Activated CD4-positive, alpha-beta memory T cell treated with anti-CD3 and anti-CD28 coated beads for 36 hours (primary cell): ENCODE measurements around the gene SPTA1. TPM values are rescaled to one million over a fixed set of nuclear protein-coding genes. Genes with fewer than 3 reads are reported as not detected.

Experiments used
- CTCF ChIA-PET: fragments of 350-600 bp; sonication (Branson Sonifier 250); formaldehyde crosslinking; loops from one replicate; lab custom pipeline; 2021; ENCODE audit warnings: antibody characterized with exemption, inconsistent platforms; lab: Charles Lee
- POLR2A ChIA-PET: fragments of 350-600 bp; sonication (Branson Sonifier 250); formaldehyde crosslinking; loops from one replicate; lab custom pipeline; 2021; ENCODE audit warnings: antibody characterized with exemption; lab: Charles Lee
- DNase-seq: peaks from one replicate; pipeline ENCODE4 v3.0.0-alpha.2; 2020
- H3K27ac Mint-ChIP-seq: one replicate; pipeline ENCODE4 v1.8.0; 2021; ENCODE audit warnings: mixed read lengths
- H3K27me3 Mint-ChIP-seq: one replicate; pipeline ENCODE4 v1.8.0; 2021; ENCODE audit warnings: mixed read lengths
- H3K36me3 Mint-ChIP-seq: one replicate; pipeline ENCODE4 v1.8.0; 2021; ENCODE audit warnings: mixed read lengths
- H3K4me1 Mint-ChIP-seq: one replicate; pipeline ENCODE4 v1.8.0; 2021; ENCODE audit warnings: low read depth, mixed read lengths
- H3K4me3 Mint-ChIP-seq: one replicate; pipeline ENCODE4 v1.8.0; 2021; ENCODE audit warnings: mild to moderate bottlenecking, mixed read lengths
- H3K9me3 Mint-ChIP-seq: one replicate; pipeline ENCODE4 v1.8.0; 2021; ENCODE audit warnings: mixed read lengths
- intact Hi-C: fragments of 100-400 bp; cut with micrococcal nuclease; formaldehyde crosslinking; loops from one replicate; pipeline ENCODE4 v1.15.1; 2023
- total RNA-seq, 2 experiments: library from RNA; stranded (reverse); gene quantifications; one replicate each; pipeline ENCODE4 v1.2.3, GENCODE V29; 2021

The SPTA1 gene
- total RNA-seq = under 1 TPM in 1 of 2 experiments, not detected in 1; 0.10 TPM

- no peaks in the 10 kb centered on the region for H3K36me3 Mint-ChIP-seq
- intact Hi-C loops = no loop called here
- H3K4me3 Mint-ChIP-seq = no peak within 1 kb of the TSS
- no peak for DNase-seq
- ChIA-PET CTCF (interaction anchor here (0.6 kb wide), 1 partner anchor 165 kb away, joined by 3 read pairs; no protein-coding TSS in a partner anchor), POLR2A (no interaction called here)
- H3K27ac Mint-ChIP-seq = no peak within 1 kb of the TSS
- H3K27me3 Mint-ChIP-seq = peaks cover 25% of the 10 kb centered on the region
- H3K9me3 Mint-ChIP-seq = no peaks in the 10 kb centered on the region
- H3K4me1 Mint-ChIP-seq = no peaks in the 10 kb centered on the region
These were observed at the start of gene SPTA1 for GRCh38 chr1:158686111-158687009. SPTA1 (minus strand) TSS chr1:158686715; CDS start chr1:158686517, 198 bp downstream.

- H3K36me3 Mint-ChIP-seq = no peaks in the 10 kb centered on the region
- no peak overlapping the region for H3K27ac Mint-ChIP-seq
- ChIA-PET CTCF (interaction anchor here (0.6 kb wide), 1 partner anchor 258 kb away, joined by 5 read pairs; no protein-coding TSS in a partner anchor), POLR2A (no interaction called here)
- DNase-seq = no peak
- no peaks in the 10 kb centered on the region for H3K9me3 Mint-ChIP-seq
- H3K27me3 Mint-ChIP-seq = peaks cover 11% of the 10 kb centered on the region
- intact Hi-C loops = no loop called here
- H3K4me1 Mint-ChIP-seq = no peaks in the 10 kb centered on the region
- no peak overlapping the region for H3K4me3 Mint-ChIP-seq
These were observed 49.3 kb upstream of the SPTA1 start for GRCh38 chr1:158735848-158736247.

DNA sequence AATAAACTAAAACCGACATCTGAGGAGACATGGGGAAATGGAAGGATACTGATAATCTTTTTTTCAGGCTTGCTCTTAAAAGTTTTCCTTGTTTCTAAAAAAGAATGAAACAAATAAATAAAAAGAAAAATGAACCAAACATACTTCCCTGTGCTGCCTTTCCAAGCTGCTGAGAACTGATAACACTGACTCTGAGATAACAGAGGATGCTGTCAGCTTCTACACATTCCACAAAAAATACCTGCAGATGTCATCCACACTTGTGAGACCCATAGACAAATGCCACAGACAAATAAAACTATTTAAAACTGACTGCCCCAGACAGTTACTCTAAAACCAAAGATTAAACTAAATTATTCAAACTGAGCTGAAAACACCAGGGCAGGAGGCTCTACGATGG, 46.0 kb upstream of the SPTA1 start:
- no peak for DNase-seq
- Mint-ChIP-seq H3K4me1 (no peaks in the 10 kb centered on the region), H3K9me3 (no peaks in the 10 kb centered on the region), H3K36me3 (no peaks in the 10 kb centered on the region), H3K27ac (no peak overlapping the region), H3K27me3 (peaks cover 2% of the 10 kb centered on the region), H3K4me3 (no peak overlapping the region)
- CTCF ChIA-PET = no interaction called here
- intact Hi-C loops = no loop called here
- POLR2A ChIA-PET = no interaction called here

- no peak overlapping the region for H3K27ac Mint-ChIP-seq
- intact Hi-C loops = no loop called here
- H3K9me3 Mint-ChIP-seq = no peaks in the 10 kb centered on the region
- no peaks in the 10 kb centered on the region for H3K36me3 Mint-ChIP-seq
- no peak for DNase-seq
- H3K27me3 Mint-ChIP-seq = peaks cover 4% of the 10 kb centered on the region
- ChIA-PET CTCF (no interaction called here), POLR2A (no interaction called here)
- H3K4me3 Mint-ChIP-seq = no peak overlapping the region
- H3K4me1 Mint-ChIP-seq = no peaks in the 10 kb centered on the region
These were observed 45.2 kb upstream of the SPTA1 start for GRCh38 chr1:158731707-158732106.

DNA sequence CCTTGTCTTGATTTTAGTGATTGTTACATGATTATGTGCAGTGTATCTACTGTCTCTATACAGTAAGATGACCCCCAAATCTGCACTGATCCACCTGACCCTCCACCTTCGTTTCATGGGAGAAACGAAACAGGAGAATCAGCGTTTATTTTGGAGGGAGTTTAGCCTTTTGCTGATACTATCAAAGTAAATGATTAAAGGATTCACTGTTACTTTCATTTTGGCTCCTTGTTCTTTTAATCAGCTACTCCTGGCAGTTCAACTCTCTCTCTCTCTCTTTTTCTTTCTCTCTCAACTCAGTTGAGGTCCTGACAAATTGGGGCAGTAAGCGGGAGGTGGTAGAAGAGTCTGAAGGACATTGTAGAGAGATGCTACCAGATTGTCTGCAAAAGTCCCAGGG, 43.9 kb upstream of the SPTA1 start:
- Mint-ChIP-seq H3K27me3 (peaks cover 6% of the 10 kb centered on the region), H3K9me3 (no peaks in the 10 kb centered on the region), H3K36me3 (no peaks in the 10 kb centered on the region), H3K4me1 (no peaks in the 10 kb centered on the region), H3K27ac (no peak overlapping the region), H3K4me3 (no peak overlapping the region)
- ChIA-PET POLR2A (no interaction called here), CTCF (no interaction called here)
- intact Hi-C loops = no loop called here
- DNase-seq = no peak

DNA sequence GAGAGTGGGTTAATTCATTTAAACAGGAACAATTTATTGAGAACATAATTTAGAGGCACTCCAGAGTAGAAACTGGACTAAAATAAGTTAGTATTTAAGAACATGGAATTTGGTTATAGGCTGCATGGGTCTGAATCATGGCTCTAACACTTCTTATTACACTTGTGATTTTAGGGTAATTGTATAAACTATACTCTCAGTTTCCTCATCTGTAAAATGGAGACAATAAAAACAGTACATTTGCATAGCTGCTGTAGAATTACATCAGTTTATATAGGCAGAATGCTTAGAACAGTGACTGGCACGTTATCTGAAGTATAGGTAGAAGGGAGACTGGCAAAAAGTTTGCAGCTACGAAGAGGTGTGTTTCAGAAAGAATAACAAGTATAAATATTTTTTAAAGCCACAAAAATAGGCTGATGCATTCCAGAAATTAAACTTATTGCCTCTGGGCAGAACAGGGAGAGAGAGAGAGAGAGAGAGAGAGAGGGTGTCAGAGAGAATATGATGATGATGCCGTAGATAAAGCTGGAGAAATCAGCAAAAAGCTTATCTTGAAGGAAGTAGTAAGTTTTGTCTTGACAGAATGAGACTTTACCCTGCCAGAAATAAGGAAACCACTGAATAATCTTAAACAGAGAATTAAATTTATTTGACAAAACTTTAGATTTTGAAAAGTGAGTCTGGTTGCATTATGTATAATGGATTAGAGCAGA, 42.2 kb upstream of the SPTA1 start:
- H3K4me1 Mint-ChIP-seq = no peaks in the 10 kb centered on the region
- H3K36me3 Mint-ChIP-seq = no peaks in the 10 kb centered on the region
- ChIA-PET CTCF (interaction anchor here (0.6 kb wide), 1 partner anchor 813 kb away, joined by 3 read pairs; no protein-coding TSS in a partner anchor), POLR2A (no interaction called here)
- H3K27ac Mint-ChIP-seq = no peak overlapping the region
- no peaks in the 10 kb centered on the region for H3K9me3 Mint-ChIP-seq
- H3K27me3 Mint-ChIP-seq = peaks cover 15% of the 10 kb centered on the region
- no peak overlapping the region for H3K4me3 Mint-ChIP-seq
- intact Hi-C loops = no loop called here
- DNase-seq = no peak

GRCh38 chr1:158724442-158724841, 37.9 kb upstream of the SPTA1 start:
- Mint-ChIP-seq H3K9me3 (no peaks in the 10 kb centered on the region), H3K36me3 (no peaks in the 10 kb centered on the region), H3K4me1 (no peaks in the 10 kb centered on the region), H3K4me3 (no peak overlapping the region), H3K27ac (no peak overlapping the region), H3K27me3 (peaks cover 20% of the 10 kb centered on the region)
- intact Hi-C loops = no loop called here
- DNase-seq = no peak
- POLR2A ChIA-PET = no interaction called here
- CTCF ChIA-PET = no interaction called here

GRCh38 chr1:158720620-158721019, 34.1 kb upstream of the SPTA1 start, which contains the start of gene OR6K3:
OR6K3 (minus strand) TSS chr1:158720720; CDS start chr1:158718115, 2,605 bp downstream.
- Mint-ChIP-seq H3K4me3 (no peak within 1 kb of the TSS), H3K9me3 (no peaks in the 10 kb centered on the region), H3K36me3 (no peaks in the 10 kb centered on the region), H3K4me1 (peaks cover 6% of the 10 kb centered on the region), H3K27ac (no peak within 1 kb of the TSS), H3K27me3 (peaks cover 27% of the 10 kb centered on the region)
- intact Hi-C loops = no loop called here
- ChIA-PET POLR2A (no interaction called here), CTCF (no interaction called here)
- DNase-seq = no peak

DNA sequence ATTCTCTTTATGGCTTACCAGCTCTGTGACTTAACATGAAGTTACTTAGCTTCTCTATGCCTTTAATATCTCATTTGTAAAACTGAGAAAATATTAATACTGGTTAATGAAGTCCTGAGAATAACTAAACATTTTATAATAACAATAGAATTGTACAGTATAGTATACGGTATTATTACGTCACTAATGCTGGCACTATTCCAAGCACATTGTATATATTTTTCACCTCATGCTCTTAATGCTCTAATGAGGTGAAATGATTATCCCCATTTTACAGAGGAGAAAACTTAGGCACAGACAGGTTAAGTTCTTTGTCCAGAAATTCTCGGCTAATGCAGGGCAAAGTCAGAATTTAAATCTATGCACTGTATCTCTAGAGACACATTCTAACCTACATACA, 33.1 kb upstream of the SPTA1 start:
- no peak overlapping the region for H3K4me3 Mint-ChIP-seq
- H3K4me1 Mint-ChIP-seq = peaks cover 6% of the 10 kb centered on the region
- intact Hi-C loops = loop anchor here (10.0 kb wide), 1 partner anchor 275 kb away; no protein-coding TSS in a partner anchor
- no peaks in the 10 kb centered on the region for H3K36me3 Mint-ChIP-seq
- ChIA-PET CTCF (no interaction called here), POLR2A (no interaction called here)
- DNase-seq = no peak
- H3K27me3 Mint-ChIP-seq = peaks cover 25% of the 10 kb centered on the region
- no peak overlapping the region for H3K27ac Mint-ChIP-seq
- H3K9me3 Mint-ChIP-seq = no peaks in the 10 kb centered on the region

DNA sequence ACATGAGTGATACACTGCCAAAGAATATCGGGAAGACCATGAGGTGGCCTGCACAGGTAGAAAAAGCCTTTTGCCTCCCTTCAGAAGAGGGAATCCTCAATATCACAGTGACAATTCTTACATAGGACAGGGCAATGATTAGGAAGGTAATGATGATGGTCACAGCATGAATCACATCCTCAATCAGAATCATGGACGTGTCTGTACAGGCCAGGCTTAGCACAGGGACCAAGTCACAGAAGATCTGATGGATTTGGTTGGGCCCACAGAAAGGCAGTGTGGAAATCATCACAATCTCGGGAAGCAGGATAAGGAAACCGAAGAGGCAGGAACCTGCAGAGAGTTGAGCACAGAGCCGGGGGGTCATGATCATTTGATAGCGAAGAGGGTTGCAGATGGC, 30.8 kb upstream of the SPTA1 start:
- Mint-ChIP-seq H3K27ac (no peak overlapping the region), H3K9me3 (no peaks in the 10 kb centered on the region), H3K4me1 (peaks cover 6% of the 10 kb centered on the region), H3K4me3 (no peak overlapping the region), H3K27me3 (peaks cover 22% of the 10 kb centered on the region), H3K36me3 (no peaks in the 10 kb centered on the region)
- no peak for DNase-seq
- ChIA-PET POLR2A (no interaction called here), CTCF (no interaction called here)
- intact Hi-C loops = loop anchor here (10.0 kb wide), 1 partner anchor 277 kb away; no protein-coding TSS in a partner anchor

GRCh38 chr1:158716335-158716734, 29.8 kb upstream of the SPTA1 start:
- Mint-ChIP-seq H3K4me3 (no peak overlapping the region), H3K27me3 (peaks cover 25% of the 10 kb centered on the region), H3K36me3 (no peaks in the 10 kb centered on the region), H3K27ac (peak overlapping the region; percentile 39), H3K9me3 (no peaks in the 10 kb centered on the region), H3K4me1 (peaks cover 6% of the 10 kb centered on the region)
- intact Hi-C loops = loop anchor here (10.0 kb wide), 1 partner anchor 278 kb away; no protein-coding TSS in a partner anchor
- DNase-seq = no peak
- CTCF ChIA-PET = no interaction called here
- POLR2A ChIA-PET = no interaction called here

DNA sequence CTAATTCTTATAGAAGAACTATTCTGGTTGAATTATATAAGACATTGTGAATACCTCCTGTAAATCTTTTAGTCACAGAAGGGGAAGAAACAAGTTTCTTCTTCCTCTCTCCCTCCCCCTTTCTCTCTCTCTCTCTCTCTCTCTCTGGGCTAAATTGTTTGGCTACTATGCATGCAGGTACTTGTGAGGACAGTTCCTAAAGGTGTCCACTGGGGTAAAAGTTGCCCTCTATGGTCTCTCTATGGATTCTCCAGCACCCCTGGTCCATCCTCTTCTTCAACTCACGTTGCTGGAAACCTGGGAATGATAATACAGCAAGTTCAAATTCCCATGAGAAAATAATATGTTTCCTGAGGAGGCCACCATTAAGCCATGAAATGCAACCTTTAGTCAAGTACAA, 28.2 kb upstream of the SPTA1 start:
- Mint-ChIP-seq H3K36me3 (no peaks in the 10 kb centered on the region), H3K27me3 (peaks cover 25% of the 10 kb centered on the region), H3K9me3 (no peaks in the 10 kb centered on the region), H3K4me1 (peaks cover 6% of the 10 kb centered on the region), H3K27ac (no peak overlapping the region), H3K4me3 (no peak overlapping the region)
- no peak for DNase-seq
- intact Hi-C loops = loop anchor here (10.0 kb wide), 1 partner anchor 280 kb away; no protein-coding TSS in a partner anchor
- POLR2A ChIA-PET = no interaction called here
- CTCF ChIA-PET = no interaction called here
